ENCODE data around the gene MISP.

Gene MISP

DNA sequence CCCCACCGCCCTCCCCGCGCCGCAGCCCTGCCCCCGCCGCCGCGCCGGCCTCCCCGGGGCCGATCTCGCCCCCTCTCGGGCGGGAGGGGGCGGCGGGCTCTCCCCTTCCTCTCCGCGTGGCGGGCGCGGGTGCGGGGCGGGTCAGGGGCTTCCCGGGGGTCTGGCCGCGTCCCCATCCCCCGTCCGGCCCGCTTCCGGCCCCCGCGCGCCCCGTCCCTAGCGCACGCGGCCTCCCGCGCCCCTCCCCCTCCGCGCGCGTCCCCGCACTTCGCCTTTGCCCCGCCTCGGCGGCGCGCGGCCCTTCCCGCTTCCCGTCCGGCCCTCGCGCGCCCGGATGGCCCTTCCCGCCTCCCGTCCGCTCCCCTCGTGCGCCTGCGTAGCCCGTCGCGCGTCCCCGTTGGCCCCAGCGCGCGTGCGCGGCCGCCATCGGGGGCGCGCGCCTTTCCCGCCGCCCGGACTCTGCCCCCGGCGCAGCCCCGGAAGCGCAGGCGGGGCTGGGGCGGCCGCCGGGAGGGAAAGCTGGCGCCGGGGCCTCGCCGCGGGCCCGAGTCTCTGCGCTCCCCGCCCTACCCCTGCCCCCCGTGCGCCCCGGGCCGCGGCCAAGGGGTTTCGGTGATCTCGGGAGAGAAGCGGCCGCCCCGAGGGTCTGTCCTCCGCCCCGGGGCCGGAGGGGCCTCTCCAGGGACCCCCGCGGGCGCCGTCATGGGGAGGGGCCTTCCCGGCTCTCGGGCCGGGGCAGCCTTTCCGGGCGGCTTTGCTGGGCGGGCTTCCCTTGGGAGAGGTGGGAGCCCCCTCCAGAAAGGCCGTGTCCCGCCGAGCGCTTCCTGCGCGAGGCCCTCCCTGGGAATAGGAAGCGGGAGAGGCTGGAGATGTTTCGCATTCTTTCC lies 46.9 kb downstream of the MISP start:
- Histone ChIP-seq H3K4me3 (replicated peaks; ENCODE audit: insufficient read depth, low read length) (peak overlapping the region; percentile 98), H3K27me3 (ENCODE audit: insufficient read depth, poor library complexity, severe bottlenecking) (no peaks in the 10 kb centered on the region), H3K27ac (replicated peaks) (peak overlapping the region; percentile 95)
- TF ChIP-seq, protein P1, sequence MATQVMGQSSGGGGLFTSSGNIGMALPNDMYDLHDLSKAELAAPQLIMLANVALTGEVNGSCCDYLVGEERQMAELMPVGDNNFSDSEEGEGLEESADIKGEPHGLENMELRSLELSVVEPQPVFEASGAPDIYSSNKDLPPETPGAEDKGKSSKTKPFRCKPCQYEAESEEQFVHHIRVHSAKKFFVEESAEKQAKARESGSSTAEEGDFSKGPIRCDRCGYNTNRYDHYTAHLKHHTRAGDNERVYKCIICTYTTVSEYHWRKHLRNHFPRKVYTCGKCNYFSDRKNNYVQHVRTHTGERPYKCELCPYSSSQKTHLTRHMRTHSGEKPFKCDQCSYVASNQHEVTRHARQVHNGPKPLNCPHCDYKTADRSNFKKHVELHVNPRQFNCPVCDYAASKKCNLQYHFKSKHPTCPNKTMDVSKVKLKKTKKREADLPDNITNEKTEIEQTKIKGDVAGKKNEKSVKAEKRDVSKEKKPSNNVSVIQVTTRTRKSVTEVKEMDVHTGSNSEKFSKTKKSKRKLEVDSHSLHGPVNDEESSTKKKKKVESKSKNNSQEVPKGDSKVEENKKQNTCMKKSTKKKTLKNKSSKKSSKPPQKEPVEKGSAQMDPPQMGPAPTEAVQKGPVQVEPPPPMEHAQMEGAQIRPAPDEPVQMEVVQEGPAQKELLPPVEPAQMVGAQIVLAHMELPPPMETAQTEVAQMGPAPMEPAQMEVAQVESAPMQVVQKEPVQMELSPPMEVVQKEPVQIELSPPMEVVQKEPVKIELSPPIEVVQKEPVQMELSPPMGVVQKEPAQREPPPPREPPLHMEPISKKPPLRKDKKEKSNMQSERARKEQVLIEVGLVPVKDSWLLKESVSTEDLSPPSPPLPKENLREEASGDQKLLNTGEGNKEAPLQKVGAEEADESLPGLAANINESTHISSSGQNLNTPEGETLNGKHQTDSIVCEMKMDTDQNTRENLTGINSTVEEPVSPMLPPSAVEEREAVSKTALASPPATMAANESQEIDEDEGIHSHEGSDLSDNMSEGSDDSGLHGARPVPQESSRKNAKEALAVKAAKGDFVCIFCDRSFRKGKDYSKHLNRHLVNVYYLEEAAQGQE (IDR thresholded peaks at IDR 0.05; ENCODE audit: insufficient replicate concordance, low read depth) = no peak
- TF ChIP-seq POLR2AphosphoS5 (IDR thresholded peaks at IDR 0.05; ENCODE audit: low read depth) = peak; percentile 59; the same call in 1 of the 2 replicates
- DNase-seq (ENCODE audit: low read depth in 1 of 2, low spot score in 1 of 2) = peak; percentile 79 to 82

DNA sequence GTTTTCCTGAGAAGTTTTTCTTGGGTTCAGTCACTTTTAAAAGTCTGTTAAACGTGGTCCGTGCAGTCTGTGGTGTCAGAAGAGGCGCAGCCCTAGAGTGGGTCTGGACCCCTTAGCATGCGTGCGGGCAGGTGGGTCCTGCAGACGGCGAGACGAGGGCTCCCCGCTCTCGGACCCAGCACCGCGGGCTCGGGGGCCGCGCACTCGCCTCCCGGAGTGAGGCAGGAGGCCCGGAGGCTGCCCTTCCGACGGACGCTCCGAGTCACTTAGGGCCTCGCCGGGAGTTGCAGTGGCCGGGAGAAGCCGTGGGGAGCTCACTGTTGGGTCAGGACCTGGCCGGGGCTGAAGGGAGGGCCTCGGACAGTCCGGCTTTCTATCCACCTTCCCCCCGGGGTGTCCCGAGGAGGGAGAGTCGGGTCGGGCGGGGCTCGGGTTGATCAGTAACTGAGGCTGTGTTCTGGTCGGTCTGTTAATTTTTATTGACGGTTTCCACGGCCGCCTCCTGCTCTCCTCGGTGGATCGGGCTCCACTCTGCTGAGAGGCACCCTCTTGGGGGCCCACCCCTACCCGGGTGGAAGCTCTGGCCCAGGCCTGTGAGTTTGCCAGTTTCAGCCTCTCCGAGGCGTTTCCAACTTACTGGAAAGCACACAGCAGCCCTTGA lies 47.6 kb downstream of the MISP start:
- no peak for DNase-seq (ENCODE audit: low read depth in 1 of 2, low spot score in 1 of 2)
- H3K27me3 ChIP-seq (ENCODE audit: insufficient read depth, poor library complexity, severe bottlenecking) = no peaks in the 10 kb centered on the region
- peak overlapping the region; percentile 95 for H3K27ac ChIP-seq (replicated peaks)
- TF ChIP-seq POLR2AphosphoS5 (IDR thresholded peaks at IDR 0.05; ENCODE audit: low read depth) (peak; percentile 8; the same call in 1 of the 2 replicates), GABPA (IDR thresholded peaks at IDR 0.05; ENCODE audit: low read depth) (no peak), SPI1 (IDR thresholded peaks at IDR 0.05; ENCODE audit: borderline replicate concordance, low read depth) (no peak)
- TF ChIP-seq, protein P2, sequence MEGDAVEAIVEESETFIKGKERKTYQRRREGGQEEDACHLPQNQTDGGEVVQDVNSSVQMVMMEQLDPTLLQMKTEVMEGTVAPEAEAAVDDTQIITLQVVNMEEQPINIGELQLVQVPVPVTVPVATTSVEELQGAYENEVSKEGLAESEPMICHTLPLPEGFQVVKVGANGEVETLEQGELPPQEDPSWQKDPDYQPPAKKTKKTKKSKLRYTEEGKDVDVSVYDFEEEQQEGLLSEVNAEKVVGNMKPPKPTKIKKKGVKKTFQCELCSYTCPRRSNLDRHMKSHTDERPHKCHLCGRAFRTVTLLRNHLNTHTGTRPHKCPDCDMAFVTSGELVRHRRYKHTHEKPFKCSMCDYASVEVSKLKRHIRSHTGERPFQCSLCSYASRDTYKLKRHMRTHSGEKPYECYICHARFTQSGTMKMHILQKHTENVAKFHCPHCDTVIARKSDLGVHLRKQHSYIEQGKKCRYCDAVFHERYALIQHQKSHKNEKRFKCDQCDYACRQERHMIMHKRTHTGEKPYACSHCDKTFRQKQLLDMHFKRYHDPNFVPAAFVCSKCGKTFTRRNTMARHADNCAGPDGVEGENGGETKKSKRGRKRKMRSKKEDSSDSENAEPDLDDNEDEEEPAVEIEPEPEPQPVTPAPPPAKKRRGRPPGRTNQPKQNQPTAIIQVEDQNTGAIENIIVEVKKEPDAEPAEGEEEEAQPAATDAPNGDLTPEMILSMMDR (IDR thresholded peaks at IDR 0.05; ENCODE audit: insufficient read depth, low read length) = no peak
- TF ChIP-seq, protein P1 (IDR thresholded peaks at IDR 0.05; ENCODE audit: insufficient replicate concordance, low read depth) = no peak
- peak overlapping the region; percentile 98 for H3K4me3 ChIP-seq (replicated peaks; ENCODE audit: insufficient read depth, low read length)

DNA sequence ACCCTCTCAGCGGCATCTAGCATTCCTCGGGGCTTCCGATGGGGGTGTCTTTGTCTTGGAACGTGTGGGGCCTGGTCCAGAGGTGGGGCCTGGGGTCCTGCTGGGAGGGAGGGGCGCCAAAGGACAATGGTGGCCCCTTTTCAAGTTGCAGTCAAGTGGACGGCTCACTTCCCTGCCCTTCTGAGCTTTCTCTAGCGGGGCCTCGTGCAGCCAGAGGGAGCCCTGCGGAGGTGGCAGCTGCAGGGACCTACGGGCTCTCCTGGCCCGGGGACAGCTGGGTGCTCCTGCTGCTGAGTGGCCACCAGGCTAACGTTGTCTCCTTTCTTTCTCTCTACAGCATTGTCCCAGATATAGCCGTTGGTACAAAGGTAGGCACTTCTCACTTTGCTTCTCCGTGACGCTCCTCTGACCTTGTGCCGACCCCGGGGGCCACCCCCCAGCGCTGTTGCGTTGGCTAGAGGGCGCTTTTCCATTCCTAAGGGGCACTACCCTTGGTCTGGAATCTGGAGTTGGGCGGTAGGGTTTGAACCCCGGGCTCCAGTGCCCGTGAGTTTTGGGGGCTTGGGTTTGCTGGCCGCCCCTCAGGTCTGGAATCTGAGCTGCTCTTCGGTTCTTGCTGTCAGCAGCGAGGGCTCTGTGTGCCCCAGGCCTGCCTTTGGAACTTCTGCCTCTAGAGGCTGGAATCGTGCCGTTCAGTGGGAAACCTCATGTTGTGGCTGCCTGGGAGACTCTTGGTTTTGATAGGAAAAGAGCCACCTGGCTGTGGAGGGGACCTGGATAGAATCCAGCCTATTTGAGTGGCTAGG lies 48.4 kb downstream of the MISP start:
- peak overlapping the region; percentile 98 for H3K4me3 ChIP-seq (replicated peaks; ENCODE audit: insufficient read depth, low read length)
- H3K27me3 ChIP-seq (ENCODE audit: insufficient read depth, poor library complexity, severe bottlenecking) = no peaks in the 10 kb centered on the region
- peak overlapping the region; percentile 95 for H3K27ac ChIP-seq (replicated peaks)
- DNase-seq (ENCODE audit: low read depth in 1 of 2, low spot score in 1 of 2) = peak; percentile 45 to 56
- 0 out of 2 replicates have a peak, but pooled peaks have one; percentile 23 for TF ChIP-seq POLR2AphosphoS5 (IDR thresholded peaks at IDR 0.05; ENCODE audit: low read depth)
- TF ChIP-seq, protein P2 (IDR thresholded peaks at IDR 0.05; ENCODE audit: insufficient read depth, low read length) = no peak
- TF ChIP-seq GABPA (IDR thresholded peaks at IDR 0.05; ENCODE audit: low read depth) = no peak
